GM12878 (cell line): ENCODE measurements around the gene AGBL1.

Source experiments
- CEBPZ ChIP-seq: fragments of 150-350 bp; IDR thresholded peaks from 2 replicates; pipeline ENCODE4 v1.6.1; 2016; ENCODE audit warnings: low read depth, low read length
- CTCF ChIP-seq, 3 experiments: IDR thresholded peaks in 2 of 3; conservative IDR thresholded peaks in 1 of 3; 2 replicates each; pipeline ENCODE4 v1.5.1; 2011; ENCODE audit warnings: low read depth in 3 of 3, low read length in 3 of 3, mild to moderate bottlenecking in 3 of 3, control low read depth in 2 of 3, moderate library complexity in 2 of 3, inconsistent platforms in 1 of 3, mixed read lengths in 1 of 3; ENCODE audit not compliant: control insufficient read depth in 2 of 3, insufficient read depth in 1 of 3; ENCODE audit errors: extremely low read depth in 1 of 3
- EP300 ChIP-seq, 2 experiments: fragments of 150-350 bp in 1 of 2; IDR thresholded peaks; 2 replicates each; pipeline ENCODE4 v1.6.1; 2011 to 2012; ENCODE audit warnings: low read depth in 2 of 2, low read length in 2 of 2, borderline replicate concordance in 1 of 2, improper control_type of control experiment in 1 of 2, inconsistent platforms in 1 of 2; ENCODE audit not compliant: control insufficient read depth in 1 of 2
- NFIC ChIP-seq: IDR thresholded peaks from 2 replicates; pipeline ENCODE4 v1.6.1; 2012; ENCODE audit warnings: low read depth, mild to moderate bottlenecking, inconsistent platforms, low read length, moderate library complexity
- SIN3A ChIP-seq: IDR thresholded peaks from 2 replicates; pipeline ENCODE4 v1.6.1; 2012; ENCODE audit warnings: low read depth, low read length, improper control_type of control experiment
- SP1 ChIP-seq: IDR thresholded peaks from one replicate; pipeline ENCODE4 v1.6.1; 2011; ENCODE audit warnings: low read depth, low read length

GRCh38 chr15:86183596-86184491 lies 104.2 kb downstream of the AGBL1 start:
- TF ChIP-seq EP300 (IDR thresholded peaks at IDR 0.05; ENCODE audit: borderline replicate concordance in 1 of 2, control insufficient read depth in 1 of 2, low read depth in 2 of 2, low read length in 2 of 2) (no peak), SP1 (no peak), CEBPZ (no peak), SIN3A (no peak), CTCF (IDR thresholded peaks at IDR 0.05 in 2 of 3, conservative IDR thresholded peaks at IDR 0.05 in 1 of 3; ENCODE audit: control insufficient read depth in 2 of 3, extremely low read depth in 1 of 3, insufficient read depth in 1 of 3, low read depth in 3 of 3, low read length in 3 of 3) (no peak), NFIC (no peak)
